Nephron progenitor cell (in vitro differentiated cells): Measurements from ENCODE around the gene PTCD2.

Experiments
- DNase-seq: peaks from one replicate; pipeline ENCODE4 v3.0.0; 2021
- H3K27ac Mint-ChIP-seq: 2 replicates; pipeline ENCODE4 v1.8.0; 2021; ENCODE audit warnings: mild to moderate bottlenecking, moderate library complexity, mixed read lengths
- H3K27me3 Mint-ChIP-seq: 2 replicates; pipeline ENCODE4 v1.8.0; 2021; ENCODE audit warnings: mild to moderate bottlenecking, low read depth, mixed read lengths; ENCODE audit not compliant: poor library complexity
- H3K36me3 Mint-ChIP-seq: 2 replicates; pipeline ENCODE4 v1.8.0; 2021; ENCODE audit warnings: low read depth, mixed read lengths
- H3K4me1 Mint-ChIP-seq: 2 replicates; pipeline ENCODE4 v1.8.0; 2021; ENCODE audit warnings: mixed read lengths
- H3K4me3 Mint-ChIP-seq: 2 replicates; pipeline ENCODE4 v1.8.0; 2021; ENCODE audit warnings: mild to moderate bottlenecking, moderate library complexity, mixed read lengths
- H3K9me3 Mint-ChIP-seq: 2 replicates; pipeline ENCODE4 v1.8.0; 2021; ENCODE audit warnings: mild to moderate bottlenecking, moderate library complexity, mixed read lengths
- CTCF ChIP-seq: fragments of 200-600 bp; sonication (generic); IDR thresholded peaks from 2 replicates; pipeline ENCODE4 v1.5.0; 2021; ENCODE audit warnings: antibody characterized with exemption

Gene PTCD2

DNA sequence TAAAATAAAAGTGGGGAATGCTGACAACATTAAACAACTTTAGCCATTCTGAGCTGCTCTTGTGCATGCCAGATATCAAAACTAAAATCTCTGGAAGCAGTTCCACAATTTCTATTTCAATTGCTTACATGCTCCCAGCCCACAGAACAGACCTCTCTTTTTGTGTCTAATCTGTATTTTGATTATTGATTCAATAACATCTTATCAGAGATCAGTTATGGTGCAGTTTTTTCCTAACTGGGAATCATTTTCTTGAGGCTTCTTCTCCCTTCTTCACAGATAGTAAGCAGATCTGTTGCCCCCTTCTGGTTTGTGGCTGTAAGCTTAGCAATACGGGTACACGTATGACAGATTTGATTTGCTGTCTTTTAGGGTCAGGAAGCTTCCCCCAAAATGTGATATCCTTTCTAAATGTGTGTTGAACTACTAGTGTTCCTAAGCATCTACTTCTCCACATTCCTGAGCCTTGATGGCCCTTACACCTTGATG is 39.5 kb upstream of the PTCD2 start:
- H3K27ac Mint-ChIP-seq = no peak overlapping the region
- no peaks in the 10 kb centered on the region for H3K27me3 Mint-ChIP-seq
- peaks cover 18% of the 10 kb centered on the region for H3K4me1 Mint-ChIP-seq
- no peak for DNase-seq
- H3K9me3 Mint-ChIP-seq = peaks cover 30% of the 10 kb centered on the region
- peaks cover 54% of the 10 kb centered on the region for H3K36me3 Mint-ChIP-seq
- H3K4me3 Mint-ChIP-seq = no peak overlapping the region
- peak; percentile 25 for TF ChIP-seq CTCF

- H3K9me3 Mint-ChIP-seq = peaks cover 22% of the 10 kb centered on the region
- no peaks in the 10 kb centered on the region for H3K27me3 Mint-ChIP-seq
- H3K4me3 Mint-ChIP-seq = no peak overlapping the region
- H3K27ac Mint-ChIP-seq = peak overlapping the region; percentile 75
- peaks cover 18% of the 10 kb centered on the region for H3K4me1 Mint-ChIP-seq
- no peak for DNase-seq
- no peak for TF ChIP-seq CTCF
- H3K36me3 Mint-ChIP-seq = peaks cover 51% of the 10 kb centered on the region
Measured at GRCh38 chr5:72281430-72281763, 38.8 kb upstream of the PTCD2 start.

- DNase-seq = no peak
- H3K36me3 Mint-ChIP-seq = peaks cover 51% of the 10 kb centered on the region
- H3K27me3 Mint-ChIP-seq = no peaks in the 10 kb centered on the region
- TF ChIP-seq CTCF = no peak
- peak overlapping the region; percentile 36 for H3K27ac Mint-ChIP-seq
- peaks cover 18% of the 10 kb centered on the region for H3K4me1 Mint-ChIP-seq
- peaks cover 16% of the 10 kb centered on the region for H3K9me3 Mint-ChIP-seq
- no peak overlapping the region for H3K4me3 Mint-ChIP-seq
Measured at GRCh38 chr5:72281764-72282499, 38.2 kb upstream of the PTCD2 start.

GRCh38 chr5:72282878-72283277 is 37.3 kb upstream of the PTCD2 start:
- Mint-ChIP-seq H3K27ac (peak overlapping the region; percentile 52), H3K27me3 (no peaks in the 10 kb centered on the region), H3K9me3 (peaks cover 7% of the 10 kb centered on the region), H3K4me3 (no peak overlapping the region), H3K4me1 (peaks cover 18% of the 10 kb centered on the region), H3K36me3 (peaks cover 51% of the 10 kb centered on the region)
- no peak for TF ChIP-seq CTCF
- no peak for DNase-seq

DNA sequence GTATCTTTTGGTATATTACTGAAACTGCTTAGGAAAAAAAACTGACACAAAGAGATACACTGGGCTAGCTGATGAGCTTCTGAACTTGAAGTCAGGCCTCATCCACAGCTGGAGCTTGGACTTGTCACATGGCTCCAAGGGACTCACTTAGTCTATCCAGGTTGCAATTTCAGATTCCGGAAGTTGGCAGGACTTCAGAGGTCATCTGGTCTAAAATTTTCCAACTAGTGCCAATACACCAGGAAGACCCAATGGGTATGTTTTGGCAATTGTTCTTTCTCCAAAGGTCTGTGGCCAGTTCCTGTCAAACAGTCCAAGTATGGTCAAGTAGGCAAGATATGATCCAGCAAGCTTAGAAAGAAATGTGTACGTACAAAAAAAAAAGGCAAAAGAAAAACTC is 36.8 kb upstream of the PTCD2 start:
- peaks cover 18% of the 10 kb centered on the region for H3K4me1 Mint-ChIP-seq
- no peak overlapping the region for H3K4me3 Mint-ChIP-seq
- DNase-seq = no peak
- H3K9me3 Mint-ChIP-seq = peaks cover 4% of the 10 kb centered on the region
- H3K27me3 Mint-ChIP-seq = no peaks in the 10 kb centered on the region
- no peak overlapping the region for H3K27ac Mint-ChIP-seq
- no peak for TF ChIP-seq CTCF
- peaks cover 51% of the 10 kb centered on the region for H3K36me3 Mint-ChIP-seq
